Peyer's patch (tissue), 4 donors: ENCODE results near the gene RASGRF2. TPM values are rescaled to one million over a fixed set of nuclear protein-coding genes. Genes with fewer than 3 reads are reported as not detected.

ENCODE experiments used
- DNase-seq, 3 donors: peaks; one replicate each; pipeline ENCODE4 v3.0.0-alpha.2; 2017 to 2019
- H3K27ac ChIP-seq, 4 donors: fragments of 200-600 bp; sonication (generic); one replicate each; pipeline ENCODE4 v1.5.1; 2016 to 2019
- H3K27me3 ChIP-seq, 2 donors: fragments of 200-600 bp; sonication (generic); one replicate each; pipeline ENCODE4 v1.5.1; 2019
- H3K36me3 ChIP-seq, 3 donors: fragments of 200-600 bp; sonication (generic); one replicate each; pipeline ENCODE4 v1.5.1; 2016 to 2019
- H3K4me1 ChIP-seq, 4 donors: fragments of 200-600 bp; sonication (generic); one replicate each; pipeline ENCODE4 v1.5.1; 2016 to 2019
- H3K4me3 ChIP-seq, 4 donors: fragments of 200-600 bp; sonication (generic); 1 replicate in 3 of 4; 2 replicates in 1 of 4; pipeline ENCODE4 v1.5.1; 2016 to 2019; ENCODE audit warnings: mild to moderate bottlenecking in 1 of 4
- H3K9me3 ChIP-seq, 4 donors: fragments of 200-600 bp; sonication (generic); one replicate each; pipeline ENCODE4 v1.5.1; 2016 to 2019; ENCODE audit warnings: mild to moderate bottlenecking in 1 of 4
- POLR2A ChIP-seq, 2 donors: fragments of 450-650 bp; IDR thresholded peaks; one replicate each; pipeline ENCODE4 v1.5.1; 2017; ENCODE audit warnings: antibody characterized with exemption in 2 of 2, mild to moderate bottlenecking in 2 of 2, moderate library complexity in 2 of 2
- total RNA-seq, 4 donors: library from RNA; depleted of rRNA; stranded (reverse); fragments of >200 nt; gene quantifications; one replicate each; pipeline ENCODE4 v1.1.0, GENCODE V29; 2016
- TF ChIP-seq, protein P1 (sequence below), 6 experiments: fragments of 450-650 bp in 4 of 6; fragments of 200-600 bp in 2 of 6; sonication (generic) in 1 of 6; IDR thresholded peaks; one replicate each; pipeline ENCODE4 v1.5.1; 2017 to 2019; ENCODE audit warnings: antibody characterized with exemption in 6 of 6, mild to moderate bottlenecking in 3 of 6, moderate library complexity in 1 of 6

The RASGRF2 gene
- total RNA-seq, 4 donors from 2014 or later: 6.0 to 17.3 (median 8.7) TPM

DNA sequence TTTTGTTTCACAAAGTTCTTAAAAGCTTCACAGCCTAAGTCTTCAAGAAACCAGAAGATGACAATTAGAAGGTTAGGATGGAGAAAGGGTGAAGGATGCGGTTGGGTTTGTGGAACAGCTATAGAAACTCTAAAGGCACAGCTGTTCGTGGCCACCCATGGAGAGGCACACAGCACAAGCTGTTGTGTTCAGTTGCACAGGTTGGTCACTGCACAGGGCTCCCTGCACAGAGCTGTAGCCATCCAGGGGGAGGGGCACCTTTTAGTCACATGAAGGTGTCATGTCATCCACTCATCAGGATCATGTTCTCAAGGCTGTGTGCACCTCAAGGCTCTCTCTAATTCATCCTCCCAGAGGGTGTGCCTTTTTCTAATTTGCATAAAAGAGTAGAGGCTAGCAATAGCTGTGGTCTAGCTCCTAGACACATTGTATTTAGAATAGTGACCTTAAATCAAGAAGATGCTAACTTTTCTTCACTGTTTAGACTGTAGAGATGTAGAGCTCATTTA, 5.0 kb upstream of the RASGRF2 start:
- H3K27me3 ChIP-seq: no peaks in the 10 kb centered on the region
- no peak overlapping the region for H3K27ac ChIP-seq
- no peaks in the 10 kb centered on the region for H3K4me1 ChIP-seq
- H3K9me3 ChIP-seq: no peaks in the 10 kb centered on the region
- H3K4me3 ChIP-seq: no peak overlapping the region
- no peak for TF ChIP-seq POLR2A (IDR thresholded peaks at IDR 0.05)
- TF ChIP-seq, protein P1, sequence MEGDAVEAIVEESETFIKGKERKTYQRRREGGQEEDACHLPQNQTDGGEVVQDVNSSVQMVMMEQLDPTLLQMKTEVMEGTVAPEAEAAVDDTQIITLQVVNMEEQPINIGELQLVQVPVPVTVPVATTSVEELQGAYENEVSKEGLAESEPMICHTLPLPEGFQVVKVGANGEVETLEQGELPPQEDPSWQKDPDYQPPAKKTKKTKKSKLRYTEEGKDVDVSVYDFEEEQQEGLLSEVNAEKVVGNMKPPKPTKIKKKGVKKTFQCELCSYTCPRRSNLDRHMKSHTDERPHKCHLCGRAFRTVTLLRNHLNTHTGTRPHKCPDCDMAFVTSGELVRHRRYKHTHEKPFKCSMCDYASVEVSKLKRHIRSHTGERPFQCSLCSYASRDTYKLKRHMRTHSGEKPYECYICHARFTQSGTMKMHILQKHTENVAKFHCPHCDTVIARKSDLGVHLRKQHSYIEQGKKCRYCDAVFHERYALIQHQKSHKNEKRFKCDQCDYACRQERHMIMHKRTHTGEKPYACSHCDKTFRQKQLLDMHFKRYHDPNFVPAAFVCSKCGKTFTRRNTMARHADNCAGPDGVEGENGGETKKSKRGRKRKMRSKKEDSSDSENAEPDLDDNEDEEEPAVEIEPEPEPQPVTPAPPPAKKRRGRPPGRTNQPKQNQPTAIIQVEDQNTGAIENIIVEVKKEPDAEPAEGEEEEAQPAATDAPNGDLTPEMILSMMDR (IDR thresholded peaks at IDR 0.05): no peak
- H3K36me3 ChIP-seq: no peaks in the 10 kb centered on the region
- no peak for DNase-seq

DNA sequence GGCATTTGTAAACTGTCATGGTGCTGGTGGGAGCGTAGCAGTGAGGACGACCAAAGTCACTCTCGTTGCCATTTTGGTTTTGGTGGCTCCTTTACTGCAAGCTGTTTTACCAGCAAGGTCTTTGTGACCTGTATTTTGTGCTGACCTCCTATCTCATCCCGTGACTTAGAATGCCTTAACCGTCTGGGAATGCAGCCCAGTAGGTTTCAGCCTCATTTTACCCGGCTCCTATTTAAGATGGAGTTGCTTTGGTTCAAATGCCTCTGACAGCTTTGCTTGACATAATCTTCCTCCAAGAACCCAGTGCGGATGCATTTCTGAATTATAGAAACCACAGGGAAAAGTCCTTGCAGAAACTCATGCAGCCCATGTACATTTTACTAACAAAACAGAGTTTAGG, 3.9 kb upstream of the RASGRF2 start:
- TF ChIP-seq POLR2A (IDR thresholded peaks at IDR 0.05): no peak
- TF ChIP-seq, protein P1 (IDR thresholded peaks at IDR 0.05): no peak
- Histone ChIP-seq H3K4me1 (no peaks in the 10 kb centered on the region), H3K4me3 (no peak overlapping the region), H3K27me3 (no peaks in the 10 kb centered on the region), H3K27ac (no peak overlapping the region), H3K9me3 (no peaks in the 10 kb centered on the region), H3K36me3 (no peaks in the 10 kb centered on the region)
- no peak for DNase-seq

DNA sequence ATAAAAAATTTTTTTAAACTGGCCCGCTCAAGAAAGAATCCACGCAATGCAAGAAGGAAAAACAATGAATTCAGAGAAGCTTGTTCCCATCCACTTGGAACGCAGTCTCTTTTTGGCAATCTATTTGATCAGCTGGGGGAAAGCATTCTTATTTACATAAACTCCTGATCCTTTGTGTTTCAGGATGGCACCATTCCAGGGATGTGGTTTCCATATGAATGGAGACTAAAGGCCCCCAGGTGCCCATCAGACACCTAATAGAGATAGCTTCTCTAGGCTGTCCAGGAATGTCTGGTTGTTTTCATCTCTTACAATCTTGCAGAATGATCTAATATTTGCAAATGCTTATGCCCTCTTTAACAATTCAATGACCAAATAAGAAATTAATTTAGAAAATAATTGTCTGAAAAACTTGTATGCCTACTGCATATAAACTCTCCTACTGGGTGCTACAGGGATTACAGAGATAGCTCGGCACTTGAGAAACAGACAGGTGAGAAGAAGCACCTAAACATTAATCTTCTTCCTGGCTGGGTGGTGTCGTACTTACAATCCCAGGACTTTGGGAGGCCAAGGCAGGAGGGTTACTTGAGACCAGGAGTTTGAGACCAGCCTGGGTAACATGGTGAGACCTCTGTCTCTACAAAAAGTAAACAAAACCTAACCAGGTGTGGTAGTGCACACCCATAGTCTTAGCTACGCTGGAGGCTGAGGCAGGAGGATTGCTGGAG, 3.0 kb upstream of the RASGRF2 start:
- TF ChIP-seq POLR2A (IDR thresholded peaks at IDR 0.05): no peak
- TF ChIP-seq, protein P1 (IDR thresholded peaks at IDR 0.05): no peak
- Histone ChIP-seq H3K9me3 (no peaks in the 10 kb centered on the region), H3K27ac (no peak overlapping the region), H3K4me1 (peaks cover 0 to 3% (median 0%) of the 10 kb centered on the region in 4 donors), H3K4me3 (no peak overlapping the region), H3K27me3 (no peaks in the 10 kb centered on the region), H3K36me3 (no peaks in the 10 kb centered on the region)
- DNase-seq: no peak

DNA sequence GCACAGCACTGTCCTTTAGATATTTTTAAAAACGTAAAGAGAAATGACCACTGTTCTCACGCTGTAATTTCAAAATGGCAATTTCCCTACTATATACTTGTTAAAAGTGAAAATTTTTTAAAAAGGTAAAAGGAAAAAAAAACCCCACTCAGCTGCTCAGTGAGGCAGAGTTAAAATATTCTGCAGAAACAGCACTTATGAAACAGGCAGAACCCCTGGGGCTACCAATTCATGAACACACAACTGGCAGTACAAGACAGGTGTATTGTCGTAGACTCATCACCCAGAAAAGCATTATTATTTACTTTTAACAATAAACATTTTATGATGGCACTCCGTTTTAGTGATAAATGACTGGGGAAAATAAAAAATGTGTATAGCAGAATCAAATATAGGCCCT, 1.5 kb upstream of the RASGRF2 start:
- Histone ChIP-seq H3K4me3 (no peak overlapping the region), H3K4me1 (peaks cover 0 to 3% (median 0%) of the 10 kb centered on the region in 4 donors), H3K36me3 (no peaks in the 10 kb centered on the region), H3K27ac (no peak overlapping the region), H3K9me3 (no peaks in the 10 kb centered on the region), H3K27me3 (no peaks in the 10 kb centered on the region)
- no peak for DNase-seq
- no peak for TF ChIP-seq POLR2A (IDR thresholded peaks at IDR 0.05)
- TF ChIP-seq, protein P1 (IDR thresholded peaks at IDR 0.05): no peak

DNA sequence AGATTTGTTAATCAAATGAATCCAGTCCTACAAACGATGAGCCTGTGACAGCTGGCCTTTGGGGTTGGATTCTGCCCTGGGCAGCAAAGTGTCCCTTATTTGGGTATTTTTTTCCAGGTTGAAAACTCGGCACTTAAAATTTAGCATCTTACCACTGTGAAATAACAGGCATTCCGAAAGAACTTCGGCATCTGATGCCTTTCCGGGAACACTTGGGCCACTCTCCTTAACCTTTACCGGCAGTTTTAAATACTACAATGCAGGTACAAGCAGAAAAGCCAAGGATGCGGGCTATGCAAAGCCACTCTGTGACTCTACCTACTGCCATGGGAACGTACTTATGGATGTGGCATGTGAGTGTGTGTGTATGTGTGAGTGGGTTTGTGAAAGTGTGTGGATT, 1.0 kb upstream of the RASGRF2 start:
- H3K27ac ChIP-seq: no peak overlapping the region
- peaks cover 0 to 3% (median under 1%) of the 10 kb centered on the region in 4 donors for H3K4me1 ChIP-seq
- no peaks in the 10 kb centered on the region for H3K27me3 ChIP-seq
- no peak overlapping the region for H3K4me3 ChIP-seq
- H3K9me3 ChIP-seq: no peaks in the 10 kb centered on the region
- no peak for TF ChIP-seq POLR2A (IDR thresholded peaks at IDR 0.05)
- TF ChIP-seq, protein P1 (IDR thresholded peaks at IDR 0.05): no peak
- H3K36me3 ChIP-seq: no peaks in the 10 kb centered on the region
- no peak for DNase-seq
